ENCODE results near the gene WWOX.

WWOX gene

DNA sequence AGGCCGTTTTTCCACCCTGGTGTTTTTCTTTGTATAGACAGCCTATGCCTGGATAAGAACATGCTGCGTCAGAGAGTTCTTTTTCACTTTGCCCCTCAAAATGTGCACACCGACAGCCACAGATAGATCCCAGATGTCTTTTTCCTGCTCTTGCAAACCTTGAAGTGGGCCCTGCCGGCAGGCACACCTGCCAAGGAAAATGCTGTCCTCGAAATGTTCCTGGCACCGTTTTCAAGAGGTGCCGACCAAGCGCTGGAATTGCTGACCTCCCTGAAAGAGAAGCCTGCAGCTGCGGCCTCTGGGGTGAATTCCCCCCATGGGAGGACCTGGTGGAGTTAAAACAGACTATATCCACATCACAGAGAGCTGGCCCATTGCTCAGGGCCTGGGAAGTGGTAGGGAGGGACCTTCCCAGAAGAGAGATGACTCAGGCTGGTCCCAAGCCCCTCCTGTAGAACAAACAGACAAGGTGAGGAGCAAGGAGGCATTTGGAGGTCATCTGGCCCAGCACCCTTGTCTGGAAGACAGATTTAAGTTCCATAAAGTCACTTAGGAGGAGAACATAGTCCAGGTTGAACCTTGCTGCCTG lies 833.0 kb downstream of the WWOX start:
- Histone ChIP-seq H2AFZ (ENCODE audit: low read length) (no peak overlapping the region), H3K9me2 (replicated peaks; ENCODE audit: insufficient read depth, low read length) (no peaks in the 10 kb centered on the region), H3K4me2 (ENCODE audit: low read depth, low read length) (no peak overlapping the region), H4K20me1 (ENCODE audit: insufficient read depth, low read length) (no peaks in the 10 kb centered on the region), H3K27me3 (replicated peaks; ENCODE audit: insufficient read depth, low read length) (no peaks in the 10 kb centered on the region), H3K9me3 (replicated peaks; ENCODE audit: insufficient read depth, low read length) (no peaks in the 10 kb centered on the region), H3K27ac (ENCODE audit: low read length) (no peak overlapping the region), H3K79me2 (ENCODE audit: low read length) (no peaks in the 10 kb centered on the region), H3K36me3 (replicated peaks; ENCODE audit: insufficient read depth, low read length) (no peaks in the 10 kb centered on the region), H3K4me3 (ENCODE audit: low read length) (no peak overlapping the region), H3K4me1 (ENCODE audit: low read length) (no peaks in the 10 kb centered on the region), H3F3A (ENCODE audit: insufficient read depth, low read length) (no peaks in the 10 kb centered on the region), H3K9ac (ENCODE audit: low read length) (no peak overlapping the region)
- TF ChIP-seq CTCF (IDR thresholded peaks at IDR 0.05; ENCODE audit: low read length), result no peak
- no peak for DNase-seq

DNA sequence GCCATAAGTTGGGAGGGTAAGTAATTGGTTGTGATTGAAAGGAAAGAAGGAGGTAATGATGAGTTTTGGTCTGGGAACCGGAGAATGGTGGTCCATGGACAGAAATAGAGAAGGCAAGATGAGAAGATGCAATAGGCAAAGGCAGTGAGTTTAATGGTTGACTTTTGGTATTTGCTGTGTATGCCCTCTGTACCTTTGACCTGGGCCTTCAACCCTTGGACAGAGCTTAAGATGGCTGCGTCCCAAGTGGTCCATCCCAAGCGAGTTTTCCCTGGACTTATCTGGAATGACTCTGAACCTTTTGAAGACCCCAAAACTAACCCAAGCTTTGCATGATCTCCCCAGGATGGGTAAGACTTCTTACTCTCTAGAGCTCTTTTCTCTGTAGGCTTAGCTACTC lies 836.6 kb downstream of the WWOX start:
- Histone ChIP-seq H3K9ac (ENCODE audit: low read length) (no peak overlapping the region), H3K79me2 (ENCODE audit: low read length) (no peaks in the 10 kb centered on the region), H3K9me3 (replicated peaks; ENCODE audit: insufficient read depth, low read length) (no peaks in the 10 kb centered on the region), H3K4me3 (ENCODE audit: low read length) (no peak overlapping the region), H4K20me1 (ENCODE audit: insufficient read depth, low read length) (no peaks in the 10 kb centered on the region), H3K9me2 (replicated peaks; ENCODE audit: insufficient read depth, low read length) (no peaks in the 10 kb centered on the region), H2AFZ (ENCODE audit: low read length) (no peak overlapping the region), H3K36me3 (replicated peaks; ENCODE audit: insufficient read depth, low read length) (no peaks in the 10 kb centered on the region), H3F3A (ENCODE audit: insufficient read depth, low read length) (no peaks in the 10 kb centered on the region), H3K4me1 (ENCODE audit: low read length) (no peaks in the 10 kb centered on the region), H3K27me3 (replicated peaks; ENCODE audit: insufficient read depth, low read length) (no peaks in the 10 kb centered on the region), H3K4me2 (ENCODE audit: low read depth, low read length) (no peak overlapping the region), H3K27ac (ENCODE audit: low read length) (no peak overlapping the region)
- no peak for DNase-seq
- TF ChIP-seq EZH2phosphoT487 (IDR thresholded peaks at IDR 0.05; ENCODE audit: low read length) (no peak), EZH2 (optimal IDR thresholded peaks at IDR 0.05; ENCODE audit: low read depth, low read length) (no peak)

DNA sequence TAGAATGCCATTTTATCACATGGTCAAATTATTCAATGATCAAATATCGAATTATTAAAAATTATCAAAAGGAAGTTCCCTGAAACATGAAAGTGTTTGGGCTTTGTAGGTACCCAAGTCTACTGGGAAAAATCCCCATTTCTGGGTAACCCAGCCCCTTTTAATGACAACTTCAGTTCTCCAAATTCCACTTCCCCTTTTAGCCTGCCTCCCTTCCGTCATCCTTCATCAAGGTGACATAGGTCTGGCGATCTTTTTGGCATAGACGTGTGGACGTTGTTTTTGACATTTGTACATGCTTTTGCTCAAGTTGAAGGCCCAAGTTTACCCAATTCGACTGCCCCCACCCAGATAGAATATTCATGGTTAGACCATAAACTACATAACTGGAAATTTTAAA lies 840.1 kb downstream of the WWOX start:
- Histone ChIP-seq H3K9ac (ENCODE audit: low read length) (no peak overlapping the region), H3K27ac (ENCODE audit: low read length) (no peak overlapping the region), H3K9me3 (replicated peaks; ENCODE audit: insufficient read depth, low read length) (no peaks in the 10 kb centered on the region), H4K20me1 (ENCODE audit: insufficient read depth, low read length) (no peaks in the 10 kb centered on the region), H3K4me1 (ENCODE audit: low read length) (no peaks in the 10 kb centered on the region), H3K4me3 (ENCODE audit: low read length) (no peak overlapping the region), H2AFZ (ENCODE audit: low read length) (no peak overlapping the region), H3K79me2 (ENCODE audit: low read length) (no peaks in the 10 kb centered on the region), H3F3A (ENCODE audit: insufficient read depth, low read length) (no peaks in the 10 kb centered on the region), H3K9me2 (replicated peaks; ENCODE audit: insufficient read depth, low read length) (no peaks in the 10 kb centered on the region), H3K36me3 (replicated peaks; ENCODE audit: insufficient read depth, low read length) (no peaks in the 10 kb centered on the region), H3K4me2 (ENCODE audit: low read depth, low read length) (no peak overlapping the region), H3K27me3 (replicated peaks; ENCODE audit: insufficient read depth, low read length) (no peaks in the 10 kb centered on the region)
- no peak for DNase-seq
- TF ChIP-seq EZH2phosphoT487 (IDR thresholded peaks at IDR 0.05; ENCODE audit: low read length), result no peak
- no peak for TF ChIP-seq CTCF (IDR thresholded peaks at IDR 0.05; ENCODE audit: low read length)
- no peak for TF ChIP-seq EZH2 (optimal IDR thresholded peaks at IDR 0.05; ENCODE audit: low read depth, low read length)

DNA sequence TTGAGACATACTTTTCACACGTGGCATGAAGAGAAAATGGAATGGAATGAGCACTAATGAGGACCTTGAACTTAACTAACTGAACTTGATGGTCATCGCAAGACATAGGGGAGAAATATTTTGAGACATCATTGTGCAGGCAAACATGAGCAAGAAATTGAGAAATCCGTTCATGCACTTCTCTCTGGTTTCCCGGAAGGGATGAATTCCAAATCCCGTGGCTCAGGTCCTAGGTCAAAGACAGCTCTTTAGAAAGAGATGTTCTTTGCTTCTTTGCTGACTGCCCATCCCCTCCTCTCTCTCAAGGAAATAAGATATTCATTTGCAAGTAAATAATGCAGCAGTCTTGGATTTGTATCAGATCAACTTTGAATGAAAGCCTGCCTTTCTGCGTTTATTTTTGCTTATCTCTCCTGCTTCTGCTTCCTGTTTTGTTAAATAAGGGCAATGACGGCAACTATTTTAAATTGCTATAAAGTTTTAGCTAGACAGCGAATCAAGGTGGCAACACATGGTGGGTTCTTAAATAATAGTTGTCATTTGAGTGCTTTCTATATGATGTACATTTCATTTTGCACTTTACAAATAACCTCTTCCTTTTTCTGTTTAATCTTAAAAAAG lies 843.3 kb downstream of the WWOX start:
- no peaks in the 10 kb centered on the region for H3K79me2 ChIP-seq (ENCODE audit: low read length)
- H3F3A ChIP-seq (ENCODE audit: insufficient read depth, low read length), result no peaks in the 10 kb centered on the region
- H2AFZ ChIP-seq (ENCODE audit: low read length), result no peak overlapping the region
- no peak overlapping the region for H3K9ac ChIP-seq (ENCODE audit: low read length)
- H3K9me3 ChIP-seq (replicated peaks; ENCODE audit: insufficient read depth, low read length), result no peaks in the 10 kb centered on the region
- no peaks in the 10 kb centered on the region for H3K36me3 ChIP-seq (replicated peaks; ENCODE audit: insufficient read depth, low read length)
- H3K27ac ChIP-seq (ENCODE audit: low read length), result no peak overlapping the region
- H3K4me2 ChIP-seq (ENCODE audit: low read depth, low read length), result no peak overlapping the region
- no peaks in the 10 kb centered on the region for H4K20me1 ChIP-seq (ENCODE audit: insufficient read depth, low read length)
- H3K4me3 ChIP-seq (ENCODE audit: low read length), result no peak overlapping the region
- no peak for DNase-seq
- no peaks in the 10 kb centered on the region for H3K27me3 ChIP-seq (replicated peaks; ENCODE audit: insufficient read depth, low read length)
- TF ChIP-seq EZH2 (optimal IDR thresholded peaks at IDR 0.05; ENCODE audit: low read depth, low read length) (no peak), EZH2phosphoT487 (IDR thresholded peaks at IDR 0.05; ENCODE audit: low read length) (no peak), CTCF (IDR thresholded peaks at IDR 0.05; ENCODE audit: low read length) (no peak)
- H3K9me2 ChIP-seq (replicated peaks; ENCODE audit: insufficient read depth, low read length), result no peaks in the 10 kb centered on the region
- no peaks in the 10 kb centered on the region for H3K4me1 ChIP-seq (ENCODE audit: low read length)

Data from MM.1S (cell line).